Airway epithelial cell (primary cell): ENCODE results near the gene SSBP4. TPM values are rescaled to one million over a fixed set of nuclear protein-coding genes. Genes with fewer than 3 reads are reported as not detected.

ENCODE experiments used
- total RNA-seq: library from RNA; depleted of rRNA; stranded (reverse); fragments of >200 nt; gene quantifications from 2 replicates; pipeline ENCODE4 v1.2.3, GENCODE V29; 2015

The SSBP4 gene
- total RNA-seq = 58.3 and 63.1 TPM in 2 replicates

GRCh38 chr19:18419195-18419698, at the start of gene SSBP4:
Gene SSBP4 (plus strand): TSS chr19:18419398. CDS start chr19:18419649, 251 bp downstream.

GRCh38 chr19:18385675-18386542, 33.3 kb upstream of the SSBP4 start, which contains the start of gene GDF15:
Gene GDF15 (plus strand): TSS chr19:18386158. CDS start chr19:18386190, 32 bp downstream.

GRCh38 chr19:18397242-18398202, 21.7 kb upstream of the SSBP4 start, which contains the start of gene LRRC25:
Gene LRRC25 (minus strand): TSS chr19:18397622. CDS start chr19:18396963, 659 bp downstream.

GRCh38 chr19:18437491-18438330, 18.5 kb downstream of the SSBP4 start, which contains the start of gene ISYNA1:
Gene ISYNA1 (minus strand): TSS chr19:18438133. CDS start chr19:18437979, 154 bp downstream.

Other genes with a start within 250 kb of the SSBP4 start
- gene IFI30, start 245.6 kb upstream of the SSBP4 start, total RNA-seq = 9.2 and 15.6 TPM in 2 replicates
- 33.0 and 51.6 TPM in 2 replicates for gene MPV17L2, start 226.2 kb upstream of the SSBP4 start, total RNA-seq
- gene RAB3A, start 215.4 kb upstream of the SSBP4 start, total RNA-seq = 1.4 TPM in 2 replicates
- gene PDE4C, start 193.0 kb upstream of the SSBP4 start, total RNA-seq = not detected in 2 replicates
- not detected in 2 replicates for gene IQCN, start 144.9 kb upstream of the SSBP4 start, total RNA-seq
- 117 and 146 TPM in 2 replicates for gene JUND, start 137.8 kb upstream of the SSBP4 start, total RNA-seq
- 484 and 512 TPM in 2 replicates for gene LSM4, start 96.3 kb upstream of the SSBP4 start, total RNA-seq
- 1.3 and 3.0 TPM in 2 replicates for gene PGPEP1, start 78.8 kb upstream of the SSBP4 start, total RNA-seq
- 19.5 and 29.4 TPM in 2 replicates for gene GDF15, start 33.2 kb upstream of the SSBP4 start, total RNA-seq
- not detected in 2 replicates for gene LRRC25, start 21.8 kb upstream of the SSBP4 start, total RNA-seq
- gene ISYNA1, start 18.7 kb downstream of the SSBP4 start, total RNA-seq = 26.8 and 44.0 TPM in 2 replicates
- gene ELL, start 102.7 kb downstream of the SSBP4 start, total RNA-seq = 12.5 and 16.2 TPM in 2 replicates
- gene FKBP8, start 124.2 kb downstream of the SSBP4 start, total RNA-seq = 364 and 413 TPM in 2 replicates
- gene KXD1, start 138.5 kb downstream of the SSBP4 start, total RNA-seq = 105 and 162 TPM in 2 replicates
- gene UBA52, start 152.5 kb downstream of the SSBP4 start, total RNA-seq = 1,269 and 1,304 TPM in 2 replicates
- gene REX1BD, start 169.4 kb downstream of the SSBP4 start, total RNA-seq = 143 and 194 TPM in 2 replicates
- gene CRLF1, start 187.4 kb downstream of the SSBP4 start, total RNA-seq = 1.2 and 2.4 TPM in 2 replicates
- gene TMEM59L, start 193.5 kb downstream of the SSBP4 start, total RNA-seq = not detected in 2 replicates
- gene KLHL26, start 217.6 kb downstream of the SSBP4 start, total RNA-seq = 5.3 and 10.3 TPM in 2 replicates